NK-92 treated with Interleukin-12 subunit alpha and Interleukin-12 subunit beta, amount 100 ng/mL, for 24 hours (cell line): ENCODE data around the gene PLBD2.

Source experiments
- DNase-seq: peaks from one replicate; lab custom pipeline; 2025; lab: John Stamatoyannopoulos, UW

PLBD2 gene

GRCh38 chr12:113369391-113369985 lies 11.1 kb downstream of the PLBD2 start:
- DNase-seq = no peak

GRCh38 chr12:113370923-113371682 lies 12.7 kb downstream of the PLBD2 start:
- no peak for DNase-seq

- no peak for DNase-seq
These were observed 13.4 kb downstream of the PLBD2 start for GRCh38 chr12:113371808-113372207.

DNA sequence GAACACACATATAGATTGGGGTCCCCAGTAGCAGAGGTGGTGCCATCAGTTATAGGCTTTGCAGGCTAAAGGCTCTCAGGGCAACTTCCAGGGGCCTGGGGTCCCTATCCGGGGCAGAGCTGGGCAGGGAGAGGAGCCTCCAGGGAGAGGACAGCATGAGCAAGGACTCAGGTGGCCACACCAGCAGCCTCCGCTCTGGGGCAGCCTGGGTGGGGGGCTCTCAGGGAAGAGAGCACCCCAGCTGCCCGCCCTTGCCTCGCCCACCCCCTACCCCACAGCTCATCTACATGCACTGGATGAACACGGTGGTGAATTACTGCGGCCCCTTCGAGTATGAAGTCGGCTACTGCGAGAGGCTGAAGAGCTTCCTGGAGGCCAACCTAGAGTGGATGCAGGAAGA lies 14.0 kb downstream of the PLBD2 start:
- no peak for DNase-seq

DNA sequence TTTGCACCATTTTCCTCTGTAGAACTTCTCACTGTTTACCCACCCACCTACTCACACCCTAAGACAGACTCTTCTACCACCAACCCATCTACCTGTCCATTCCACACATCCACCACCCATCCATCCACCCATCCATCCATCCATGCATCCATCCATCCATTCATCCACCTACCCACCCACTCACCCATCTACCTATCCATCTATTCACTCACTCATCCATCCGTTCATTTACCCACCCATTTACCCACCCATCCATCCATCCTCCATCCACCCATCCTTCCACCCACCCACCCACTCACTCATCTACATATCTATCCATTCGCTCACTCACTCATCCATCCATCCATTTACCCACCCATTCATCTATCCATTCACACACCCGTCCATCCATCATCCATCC lies 15.1 kb downstream of the PLBD2 start:
- no peak for DNase-seq

DNA sequence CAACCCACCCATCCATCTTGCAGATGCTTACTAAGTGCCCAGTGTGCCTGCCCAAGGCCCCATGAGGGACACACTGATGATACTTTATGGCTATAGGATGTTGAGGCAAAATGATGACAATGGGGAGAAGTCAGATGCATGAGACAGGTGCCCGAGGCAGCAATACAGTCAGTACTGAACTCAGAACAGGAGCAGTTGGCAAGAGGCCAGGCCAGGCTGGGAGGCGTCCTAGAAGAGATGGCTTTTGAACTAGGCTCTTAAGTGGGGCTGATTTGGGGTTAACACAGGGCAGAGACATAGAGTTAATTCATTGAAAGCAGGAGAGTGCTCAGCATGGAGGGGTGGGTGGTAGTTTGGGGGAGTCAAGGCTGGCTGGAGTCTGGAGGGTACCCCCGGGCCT lies 15.6 kb downstream of the PLBD2 start:
- DNase-seq = no peak

GRCh38 chr12:113374823-113375428 lies 16.5 kb downstream of the PLBD2 start:
- DNase-seq = no peak

DNA sequence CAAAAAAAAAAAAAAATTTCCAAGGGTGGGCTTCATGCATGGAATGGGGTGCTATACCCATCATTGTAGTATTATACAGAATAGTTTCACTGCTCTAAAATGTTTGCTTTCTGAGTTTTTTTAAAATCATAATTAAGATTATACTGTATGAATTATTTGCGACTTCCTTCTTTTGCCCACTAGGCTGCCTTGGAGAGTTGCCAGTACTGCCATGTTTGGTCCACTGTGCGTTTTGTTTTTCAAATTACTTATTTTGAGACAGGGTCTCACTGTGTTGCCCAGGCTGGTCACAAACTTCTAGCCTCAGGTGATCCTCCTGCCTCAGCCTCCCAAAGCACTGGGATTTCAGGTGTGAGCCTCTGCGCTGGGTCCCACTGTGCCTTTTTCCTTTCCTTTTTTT lies 19.9 kb downstream of the PLBD2 start:
- DNase-seq = no peak

GRCh38 chr12:113381220-113381619 lies 22.8 kb downstream of the PLBD2 start:
- DNase-seq = no peak

DNA sequence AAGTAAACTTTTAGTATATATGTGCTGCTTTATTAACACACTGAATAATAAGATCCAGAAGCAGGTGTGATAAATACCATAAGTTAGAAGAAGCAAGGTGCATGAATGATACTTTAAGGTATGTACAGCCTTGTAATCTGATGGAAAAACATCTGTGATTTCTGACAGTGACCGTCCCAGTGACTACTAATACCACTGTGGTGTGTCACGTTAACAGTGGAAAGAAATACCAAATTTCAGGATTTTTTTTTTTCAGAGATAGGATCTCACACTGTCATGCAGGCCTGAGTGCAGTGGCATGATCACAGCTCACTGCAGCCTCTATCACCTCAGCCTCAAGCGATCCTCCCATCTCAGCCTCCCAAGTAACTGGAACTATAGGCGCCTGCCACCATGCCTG lies 23.8 kb downstream of the PLBD2 start:
- DNase-seq = no peak

GRCh38 chr12:113384778-113385177 lies 26.4 kb downstream of the PLBD2 start:
- no peak for DNase-seq

- DNase-seq = no peak
These were observed 27.0 kb downstream of the PLBD2 start for GRCh38 chr12:113385282-113385882.

- DNase-seq = no peak
These were observed 28.6 kb downstream of the PLBD2 start for GRCh38 chr12:113386866-113387566.

GRCh38 chr12:113387631-113388030 lies 29.2 kb downstream of the PLBD2 start:
- no peak for DNase-seq

DNA sequence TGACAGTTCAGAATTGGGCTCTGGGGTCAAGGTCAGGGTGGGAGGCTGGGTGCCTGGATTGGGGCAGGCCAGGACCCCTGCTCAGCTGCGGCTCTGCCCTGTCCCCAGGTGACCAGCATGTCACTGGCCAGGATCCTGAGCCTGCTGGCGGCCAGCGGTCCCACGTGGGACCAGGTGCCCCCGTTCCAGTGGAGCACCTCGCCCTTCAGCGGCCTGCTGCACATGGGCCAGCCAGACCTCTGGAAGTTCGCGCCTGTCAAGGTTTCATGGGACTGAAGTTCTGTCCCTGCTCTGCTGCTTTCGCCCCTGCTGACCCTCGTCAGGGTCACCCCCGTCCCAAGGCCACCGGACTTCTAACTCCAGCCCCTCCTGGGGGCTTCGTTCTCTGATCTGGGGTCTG lies 30.0 kb downstream of the PLBD2 start:
- no peak for DNase-seq

DNA sequence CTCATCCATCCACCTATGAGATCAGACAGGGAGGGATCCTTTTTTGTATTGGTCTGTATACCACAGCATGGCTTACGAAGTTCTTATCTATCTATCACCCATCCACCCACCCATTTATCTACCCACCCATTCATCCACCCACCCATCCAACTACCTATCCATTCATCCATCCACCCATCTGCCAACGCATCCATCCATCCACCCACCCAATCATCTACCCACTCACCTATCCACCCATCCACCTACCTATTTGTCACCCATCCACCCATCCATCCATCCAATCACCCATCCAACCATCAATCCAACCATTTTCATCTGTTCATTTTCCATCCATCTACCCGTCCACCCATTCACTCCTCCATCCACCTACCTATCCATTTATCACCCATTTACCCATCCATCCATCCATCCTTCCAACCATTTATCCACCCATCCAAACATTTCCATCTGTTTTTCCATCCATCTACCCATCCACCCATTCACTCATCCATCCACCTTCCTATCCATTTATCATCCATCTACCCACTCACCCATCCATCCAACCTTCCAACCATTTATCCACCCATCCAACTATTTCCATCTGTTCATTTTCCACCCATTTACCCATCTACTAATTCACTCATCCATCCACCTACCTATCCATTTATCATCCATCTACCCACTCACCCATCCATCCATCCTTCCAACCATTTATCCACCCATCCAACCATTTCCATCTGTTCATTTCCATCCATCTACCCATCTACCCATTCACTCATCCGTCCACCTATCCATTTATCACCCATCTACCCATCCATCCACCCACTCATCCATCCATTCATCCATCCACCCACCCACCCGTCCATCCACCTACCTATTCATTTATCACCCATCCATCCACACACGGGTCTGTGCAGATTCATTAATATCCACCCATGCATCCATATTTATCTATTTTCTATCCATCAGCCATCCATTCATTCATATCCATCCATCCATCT lies 32.0 kb downstream of the PLBD2 start:
- DNase-seq = no peak

- no peak for DNase-seq
These were observed 32.8 kb downstream of the PLBD2 start for GRCh38 chr12:113391145-113391544.

DNA sequence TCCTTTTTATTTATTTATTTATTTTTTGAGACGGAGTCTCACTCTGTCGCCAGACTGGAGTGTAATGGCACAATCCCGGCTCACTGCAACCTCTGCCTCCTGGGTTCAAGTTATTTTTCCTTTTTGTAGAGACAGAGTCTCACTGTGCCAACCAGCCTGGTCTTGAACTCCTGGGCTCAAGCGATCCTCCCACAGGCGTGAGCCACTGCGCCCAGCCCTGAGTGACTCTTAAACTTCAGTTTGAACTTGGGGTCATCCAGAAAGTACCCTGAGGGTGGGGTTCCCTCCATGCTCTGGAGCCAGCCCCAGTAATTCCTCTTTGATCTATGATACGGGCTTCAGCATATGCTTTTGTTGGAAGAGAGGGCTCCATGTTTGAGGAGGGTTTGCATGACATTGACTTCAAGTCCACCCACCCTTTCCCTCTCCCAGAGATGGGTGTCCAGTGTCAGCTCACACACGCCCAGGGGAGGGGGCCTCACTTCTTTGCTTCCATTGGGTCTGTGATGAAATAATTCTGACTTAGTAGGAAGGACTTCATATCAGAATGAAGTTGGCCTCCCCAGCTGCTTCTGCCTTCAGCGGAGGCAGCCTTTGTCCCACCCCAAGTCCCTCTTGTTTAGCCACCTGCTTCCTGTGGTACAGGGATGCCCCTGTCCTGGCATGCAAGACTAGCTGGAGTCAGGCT lies 33.4 kb downstream of the PLBD2 start:
- DNase-seq = no peak

DNA sequence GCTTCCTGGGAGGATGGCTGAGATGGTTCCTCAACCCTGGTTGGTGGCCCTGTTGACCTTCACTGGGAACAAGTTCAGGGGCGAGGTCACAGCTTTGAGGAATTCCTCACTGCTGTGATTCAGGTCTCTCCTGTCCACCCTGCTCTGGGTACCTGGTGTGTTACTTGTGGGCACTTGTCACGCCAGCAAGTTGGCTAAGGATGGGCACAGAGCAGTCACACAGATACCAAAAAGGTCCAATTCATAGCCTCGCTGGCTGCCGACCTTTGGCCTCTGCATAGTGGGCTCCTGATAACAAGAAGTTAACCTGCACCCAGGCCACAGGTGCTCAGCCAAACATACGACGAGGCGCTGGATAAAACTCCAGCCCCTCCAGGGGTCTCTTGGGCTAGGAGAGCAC lies 34.1 kb downstream of the PLBD2 start:
- DNase-seq = no peak

DNA sequence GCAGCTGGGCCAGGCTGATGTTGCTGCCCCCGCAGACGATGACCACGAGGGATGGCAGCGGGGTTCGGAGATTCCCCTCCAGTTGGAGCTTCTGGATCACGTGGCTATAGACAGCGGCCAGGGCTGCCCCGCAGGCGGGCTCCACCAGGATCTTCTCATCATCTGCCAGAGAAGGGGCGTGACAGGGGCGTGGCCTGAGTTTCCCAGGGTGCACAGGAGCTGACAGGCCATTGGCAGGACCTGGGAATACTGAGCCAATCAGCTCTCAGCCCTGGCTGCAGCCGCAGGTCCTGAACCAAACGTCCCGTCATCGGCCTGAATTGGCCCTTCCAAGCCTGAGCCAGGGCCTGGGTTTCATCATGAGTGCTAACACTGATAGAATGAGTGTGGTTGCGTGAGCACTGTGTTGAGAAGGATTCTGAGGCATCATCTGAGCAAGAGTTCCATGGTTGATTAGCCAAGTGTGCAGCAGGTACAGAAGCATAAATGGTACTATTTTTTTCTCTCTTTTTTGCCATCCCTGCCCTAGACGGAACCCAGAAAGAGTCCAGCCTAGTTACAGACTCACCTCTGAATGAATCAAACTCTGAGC lies 34.7 kb downstream of the PLBD2 start:
- DNase-seq = no peak
